Measurements from ENCODE around the gene CCL3. TPM values are rescaled to one million over a fixed set of nuclear protein-coding genes. Genes with fewer than 3 reads are reported as not detected.
A peak's percentile ranks its signal among the peaks of the same experiment; 100 is the strongest.
"Not testable (repeated sequence)": the region's sequence is repeated elsewhere in the genome, so short reads cannot be mapped to it uniquely, and the experiment has no call there.

Gene CCL3
- total and polyA plus RNA-seq, 4 donors, result 0.92 to 5.6 (median 1.8) TPM

- 80% methylated on average over 8 of the region's 8 CpGs for WGBS
- peaks cover 8 to 22% (median 20%) of the 10 kb centered on the region in 4 donors for H3K4me1 ChIP-seq (ENCODE audit: control insufficient read depth in 4 of 4, insufficient read depth in 4 of 4, low read length in 3 of 4)
- not testable (repeated sequence) for H3K36me3 ChIP-seq (ENCODE audit: control insufficient read depth in 4 of 4, insufficient read depth in 3 of 4, low read depth in 1 of 4, low read length in 3 of 4); H3K9ac ChIP-seq (ENCODE audit: low read depth in 1 of 2, low read length in 2 of 2); H3K9me3 ChIP-seq (ENCODE audit: control insufficient read depth in 4 of 4, low read length in 3 of 4); H3K4me3 ChIP-seq (ENCODE audit: low read depth in 1 of 3, low read length in 3 of 3); DNase-seq (ENCODE audit: low spot score); H3K27me3 ChIP-seq (ENCODE audit: control insufficient read depth in 4 of 4, insufficient read depth in 4 of 4, low read length in 3 of 4)
- H3K27ac ChIP-seq (ENCODE audit: low read depth in 1 of 2, low read length in 2 of 2), result peak overlapping the region; percentile 26 to 41
- TF ChIP-seq GABPA (IDR thresholded peaks at IDR 0.05 in 1 of 2, conservative IDR thresholded peaks at IDR 0.05 in 1 of 2), result peak in 1 of 2 donors; percentile 48
Observed at GRCh38 chr17:36082482-36083120, 7.3 kb downstream of the CCL3 start.

- not testable (repeated sequence) for H3K4me3 ChIP-seq (ENCODE audit: low read depth in 1 of 3, low read length in 3 of 3); H3K9ac ChIP-seq (ENCODE audit: low read depth in 1 of 2, low read length in 2 of 2); DNase-seq (ENCODE audit: low spot score); H3K36me3 ChIP-seq (ENCODE audit: control insufficient read depth in 4 of 4, insufficient read depth in 3 of 4, low read depth in 1 of 4, low read length in 3 of 4); H3K9me3 ChIP-seq (ENCODE audit: control insufficient read depth in 4 of 4, low read length in 3 of 4); H3K27me3 ChIP-seq (ENCODE audit: control insufficient read depth in 4 of 4, insufficient read depth in 4 of 4, low read length in 3 of 4)
- 89% methylated on average over 5 of the region's 5 CpGs for WGBS
- Histone ChIP-seq H3K4me1 (ENCODE audit: control insufficient read depth in 4 of 4, insufficient read depth in 4 of 4, low read length in 3 of 4) (peaks cover 8 to 17% (median 15%) of the 10 kb centered on the region in 4 donors), H3K27ac (ENCODE audit: low read depth in 1 of 2, low read length in 2 of 2) (peak overlapping the region in 1 of 2 donors; percentile 41)
Observed at GRCh38 chr17:36081681-36082471, 8.1 kb downstream of the CCL3 start.

GRCh38 chr17:36074365-36074764 is 15.6 kb downstream of the CCL3 start:
- Histone ChIP-seq H3K9me3 (ENCODE audit: control insufficient read depth in 4 of 4, low read length in 3 of 4) (peaks cover 0 to 3% (median 0%) of the 10 kb centered on the region in 4 donors), H3K27me3 (ENCODE audit: control insufficient read depth in 4 of 4, insufficient read depth in 4 of 4, low read length in 3 of 4) (no peaks in the 10 kb centered on the region), H3K4me3 (ENCODE audit: low read depth in 1 of 3, low read length in 3 of 3) (no peak overlapping the region), H3K9ac (ENCODE audit: low read depth in 1 of 2, low read length in 2 of 2) (no peak overlapping the region), H3K4me1 (ENCODE audit: control insufficient read depth in 4 of 4, insufficient read depth in 4 of 4, low read length in 3 of 4) (peaks cover 0 to 5% (median 2%) of the 10 kb centered on the region in 4 donors), H3K36me3 (ENCODE audit: control insufficient read depth in 4 of 4, insufficient read depth in 3 of 4, low read depth in 1 of 4, low read length in 3 of 4) (no peaks in the 10 kb centered on the region), H3K27ac (ENCODE audit: low read depth in 1 of 2, low read length in 2 of 2) (no peak overlapping the region)
- DNase-seq (ENCODE audit: low spot score), result no peak
- TF ChIP-seq YY1 (IDR thresholded peaks at IDR 0.05) (no peak), ZBTB33 (IDR thresholded peaks at IDR 0.05) (no peak), SP1 (IDR thresholded peaks at IDR 0.05) (no peak), HNF4G (IDR thresholded peaks at IDR 0.05) (no peak), FOXA2 (IDR thresholded peaks at IDR 0.05) (no peak), FOXA1 (IDR thresholded peaks at IDR 0.05) (no peak)
- 80% methylated on average over 1 of the region's 1 CpG for WGBS

- 38% methylated on average over 12 of the region's 12 CpGs for WGBS
- no peak overlapping the region for H3K27ac ChIP-seq (ENCODE audit: low read depth in 1 of 2, low read length in 2 of 2)
- peaks cover 0 to 3% (median 0%) of the 10 kb centered on the region in 4 donors for H3K9me3 ChIP-seq (ENCODE audit: control insufficient read depth in 4 of 4, low read length in 3 of 4)
- TF ChIP-seq FOXA2 (IDR thresholded peaks at IDR 0.05) (no peak), RXRA (IDR thresholded peaks at IDR 0.05) (peak in 1 of 2 donors; percentile 5), NR2F2 (IDR thresholded peaks at IDR 0.05) (no peak), CTCF (IDR thresholded peaks at IDR 0.05; ENCODE audit: low read depth, low read length, missing input control) (peak; percentile 74), FOXA1 (IDR thresholded peaks at IDR 0.05) (peak; percentile 45), RAD21 (IDR thresholded peaks at IDR 0.05) (peak; percentile 81 to 93)
- H3K4me1 ChIP-seq (ENCODE audit: control insufficient read depth in 4 of 4, insufficient read depth in 4 of 4, low read length in 3 of 4), result peaks cover 0 to 5% (median 2%) of the 10 kb centered on the region in 4 donors
- H3K27me3 ChIP-seq (ENCODE audit: control insufficient read depth in 4 of 4, insufficient read depth in 4 of 4, low read length in 3 of 4), result no peaks in the 10 kb centered on the region
- no peak overlapping the region for H3K4me3 ChIP-seq (ENCODE audit: low read depth in 1 of 3, low read length in 3 of 3)
- no peak overlapping the region for H3K9ac ChIP-seq (ENCODE audit: low read depth in 1 of 2, low read length in 2 of 2)
- no peaks in the 10 kb centered on the region for H3K36me3 ChIP-seq (ENCODE audit: control insufficient read depth in 4 of 4, insufficient read depth in 3 of 4, low read depth in 1 of 4, low read length in 3 of 4)
- peak; percentile 77 for DNase-seq (ENCODE audit: low spot score)
Observed at GRCh38 chr17:36072431-36073121, 17.4 kb downstream of the CCL3 start.

Data from liver (tissue), 9 donors.